ENCODE measurements around the gene ENTPD8. TPM values are rescaled to one million over a fixed set of nuclear protein-coding genes. Genes with fewer than 3 reads are reported as not detected.

ENTPD8 gene
- total RNA-seq, 1 donor from 2014 or later, result 0.31 TPM

DNA sequence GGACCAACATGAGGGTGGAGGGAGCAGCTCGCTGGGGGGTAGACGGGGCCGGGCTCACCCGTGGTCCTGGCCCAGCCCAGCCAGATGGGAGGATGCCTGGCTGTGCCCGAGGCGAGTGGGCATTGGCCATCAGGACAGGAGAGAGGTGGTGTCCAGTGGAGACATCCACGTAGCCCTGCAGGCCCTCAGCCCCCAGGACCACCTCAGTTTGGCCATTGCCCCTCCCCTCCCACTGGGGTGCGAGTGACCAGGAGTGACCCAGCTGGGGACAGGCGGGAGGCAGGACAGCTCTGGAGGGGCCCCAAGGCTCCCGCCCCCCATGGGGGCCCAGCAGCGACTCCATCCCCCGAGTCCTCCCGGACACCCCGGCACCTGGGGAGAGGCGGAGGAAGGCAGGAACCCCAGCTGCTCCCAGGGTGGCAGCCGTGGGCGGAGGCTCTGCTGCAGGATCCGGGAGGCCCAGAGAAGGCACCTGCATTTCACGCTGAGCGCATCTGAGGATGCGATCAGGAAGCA is 9.7 kb downstream of the ENTPD8 start:
- DNase-seq, result no peak

DNA sequence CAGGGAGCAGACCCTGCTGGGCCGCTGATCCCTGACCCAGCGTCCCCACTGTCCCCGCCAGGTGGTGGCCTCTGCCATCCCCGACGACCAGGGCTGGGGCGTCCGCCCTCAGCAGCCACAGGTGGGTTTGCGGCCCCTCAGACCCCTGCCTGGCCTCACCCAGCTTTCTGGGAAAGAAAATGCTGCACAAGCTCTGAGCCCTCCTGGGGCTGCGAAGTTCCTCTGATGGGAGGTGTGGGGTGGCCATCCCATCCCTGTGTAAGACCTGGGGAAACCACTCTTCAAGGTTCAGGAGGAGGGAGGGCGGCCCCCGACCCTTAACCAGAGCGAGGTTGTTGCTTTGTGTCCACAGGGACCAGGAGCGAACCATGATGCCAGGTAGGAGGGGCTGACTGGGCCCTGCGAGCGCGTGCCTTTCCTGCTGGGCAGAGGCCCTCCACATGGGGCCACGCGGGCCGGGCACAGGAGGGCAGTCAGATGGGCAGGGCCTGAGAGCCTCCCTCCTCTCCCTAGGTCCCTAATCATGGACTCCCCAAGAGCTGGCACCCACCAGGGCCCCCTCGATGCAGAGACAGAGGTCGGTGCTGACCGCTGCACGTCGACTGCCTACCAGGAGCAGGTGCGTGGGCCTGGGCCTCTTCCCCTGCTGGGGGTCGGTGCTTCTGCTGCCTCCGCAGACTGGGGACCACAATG is 10.3 kb downstream of the ENTPD8 start:
- DNase-seq, result no peak

DNA sequence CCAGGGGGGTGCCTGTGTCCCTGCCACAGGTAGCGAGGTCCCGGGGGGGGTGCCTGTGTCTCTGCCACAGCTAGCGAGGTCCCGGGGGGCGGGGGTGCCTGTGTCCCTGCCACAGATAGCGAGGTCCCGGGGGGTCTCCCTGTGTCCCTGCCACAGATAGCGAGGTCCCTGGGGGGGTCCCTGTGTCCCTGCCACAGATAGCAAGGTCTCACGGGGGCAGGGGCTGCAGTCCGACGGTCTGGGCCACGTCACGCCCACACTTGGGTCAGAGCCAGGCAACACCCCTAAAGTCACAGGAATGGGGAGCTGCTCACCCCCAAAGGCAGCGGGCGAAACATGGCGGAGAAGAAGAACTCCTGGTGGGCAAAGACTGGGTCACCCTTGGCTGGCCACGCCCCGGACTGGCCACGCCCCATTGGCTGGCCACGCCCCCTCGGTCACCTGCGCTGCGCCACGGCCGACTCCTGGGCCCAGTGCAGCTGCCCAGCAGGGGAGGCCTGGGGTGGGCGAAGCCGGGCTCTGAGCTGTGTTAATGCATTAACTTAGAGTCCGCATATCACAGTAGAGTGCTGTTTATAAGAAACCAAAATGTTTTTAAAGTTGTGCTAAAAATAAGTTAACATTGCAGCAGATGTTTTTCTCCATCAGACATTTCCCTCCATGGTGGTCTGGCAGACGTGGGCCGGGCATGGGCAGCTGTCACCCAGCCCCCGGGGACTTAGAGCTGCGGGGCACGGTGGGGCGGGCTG is 11.0 kb downstream of the ENTPD8 start:
- no peak for DNase-seq

DNA sequence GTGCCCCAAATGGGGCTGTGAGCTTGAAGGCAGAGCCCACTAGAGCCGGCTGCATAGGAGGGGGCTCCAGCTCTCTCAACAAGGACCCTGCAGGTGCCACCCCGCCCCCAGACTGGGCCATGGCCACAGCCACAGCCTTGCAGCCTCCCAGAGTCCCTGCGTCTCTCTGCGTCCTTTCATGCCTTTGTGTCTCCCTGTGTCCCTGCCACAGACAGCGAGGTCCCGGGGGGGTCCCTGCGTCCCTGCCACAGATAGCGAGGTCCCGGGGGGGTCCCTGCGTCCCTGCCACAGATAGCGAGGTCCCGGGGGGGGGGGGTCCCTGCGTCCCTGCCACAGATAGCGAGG is 11.6 kb downstream of the ENTPD8 start:
- no peak for DNase-seq

DNA sequence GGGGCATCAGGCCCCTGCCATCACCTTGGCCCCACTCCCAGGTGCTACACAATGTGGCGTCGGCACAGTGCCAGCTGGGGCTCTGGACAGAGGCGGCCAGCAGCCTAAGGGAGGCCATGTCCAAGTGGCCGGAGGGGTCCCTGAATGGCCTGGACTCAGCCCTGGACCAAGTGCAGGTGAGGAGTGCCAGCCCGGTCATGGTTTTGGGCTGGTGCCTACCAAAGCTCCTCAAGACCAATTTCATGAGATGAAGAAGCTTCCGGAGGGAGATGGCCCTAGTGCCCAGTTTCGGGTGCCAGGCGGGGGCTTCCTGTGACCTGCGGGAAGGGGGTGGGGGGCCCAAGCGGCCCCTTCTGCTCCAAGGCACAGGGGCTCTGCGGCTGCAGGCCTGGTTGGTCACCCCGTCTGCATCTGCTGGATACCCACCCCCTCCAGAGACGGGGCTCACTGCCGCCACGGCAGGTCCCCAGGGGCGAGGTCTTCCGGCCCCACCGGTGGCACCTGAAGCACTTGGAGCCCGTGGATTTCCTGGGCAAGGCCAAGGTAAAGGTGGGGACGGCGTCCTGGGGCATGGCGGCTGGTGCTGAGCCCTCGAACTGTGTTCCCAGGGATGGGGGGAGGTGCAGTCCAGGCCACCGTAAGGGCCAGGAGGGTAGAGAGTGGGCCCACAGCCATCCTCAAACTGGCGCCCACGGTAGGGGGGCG is 12.2 kb downstream of the ENTPD8 start:
- DNase-seq, result no peak

DNA sequence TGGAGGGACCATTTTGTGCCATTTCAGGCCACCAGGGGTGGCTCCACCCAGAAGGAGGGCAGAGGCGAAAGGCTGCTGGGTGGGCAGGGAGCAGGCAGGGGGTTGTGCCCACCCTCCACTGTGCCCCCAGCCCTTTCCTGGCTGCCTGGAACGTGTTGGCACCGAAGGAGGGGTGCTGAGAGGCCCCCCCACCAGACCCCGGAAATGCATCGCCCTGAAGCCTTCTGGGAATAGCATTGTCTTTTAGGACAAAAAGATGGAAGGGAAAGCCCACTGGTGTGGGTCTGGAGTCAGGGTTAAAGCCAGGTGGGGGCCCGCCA is 12.9 kb downstream of the ENTPD8 start:
- DNase-seq, result no peak

DNA sequence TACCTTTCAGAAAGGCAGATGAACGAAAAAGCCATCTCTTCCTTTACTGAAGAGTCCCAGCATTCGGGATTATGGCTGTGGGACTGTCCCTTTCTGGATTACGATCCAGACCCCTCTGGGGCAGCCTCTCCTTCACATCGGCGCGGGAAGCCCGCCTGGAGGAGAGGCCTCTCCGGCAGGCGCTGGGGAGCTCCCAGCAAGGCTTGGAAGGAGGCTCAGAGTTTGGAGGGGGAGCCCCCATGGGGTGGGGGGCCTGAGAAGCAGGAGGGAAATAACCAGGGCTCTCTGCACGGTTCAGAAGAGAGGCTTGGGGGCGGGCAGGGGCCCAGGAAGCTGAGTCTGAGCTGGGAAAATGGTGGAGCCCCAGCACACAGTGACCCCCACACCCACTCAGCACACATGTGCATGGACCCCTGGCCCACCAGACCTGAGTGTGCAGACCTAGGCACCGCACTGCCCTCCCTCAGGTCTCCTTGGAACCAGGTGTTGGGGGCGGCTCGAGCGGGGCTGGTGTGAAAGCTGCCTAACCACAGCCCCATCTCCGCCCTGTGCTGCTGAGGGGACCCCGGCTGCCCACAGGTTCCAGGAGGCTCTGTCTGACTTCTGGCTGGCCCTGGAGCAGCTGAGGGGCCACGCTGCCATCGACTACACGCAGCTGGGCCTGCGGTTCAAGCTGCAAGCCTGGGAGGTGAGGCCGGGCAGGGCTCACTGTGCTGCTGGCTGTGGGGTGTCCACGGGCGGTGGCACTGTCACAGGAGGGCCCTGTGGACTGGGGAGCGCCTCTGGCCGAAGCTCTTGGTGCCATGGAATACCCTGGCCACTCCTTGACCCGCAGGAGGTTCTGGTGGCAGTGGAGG is 13.5 kb downstream of the ENTPD8 start:
- no peak for DNase-seq

DNA sequence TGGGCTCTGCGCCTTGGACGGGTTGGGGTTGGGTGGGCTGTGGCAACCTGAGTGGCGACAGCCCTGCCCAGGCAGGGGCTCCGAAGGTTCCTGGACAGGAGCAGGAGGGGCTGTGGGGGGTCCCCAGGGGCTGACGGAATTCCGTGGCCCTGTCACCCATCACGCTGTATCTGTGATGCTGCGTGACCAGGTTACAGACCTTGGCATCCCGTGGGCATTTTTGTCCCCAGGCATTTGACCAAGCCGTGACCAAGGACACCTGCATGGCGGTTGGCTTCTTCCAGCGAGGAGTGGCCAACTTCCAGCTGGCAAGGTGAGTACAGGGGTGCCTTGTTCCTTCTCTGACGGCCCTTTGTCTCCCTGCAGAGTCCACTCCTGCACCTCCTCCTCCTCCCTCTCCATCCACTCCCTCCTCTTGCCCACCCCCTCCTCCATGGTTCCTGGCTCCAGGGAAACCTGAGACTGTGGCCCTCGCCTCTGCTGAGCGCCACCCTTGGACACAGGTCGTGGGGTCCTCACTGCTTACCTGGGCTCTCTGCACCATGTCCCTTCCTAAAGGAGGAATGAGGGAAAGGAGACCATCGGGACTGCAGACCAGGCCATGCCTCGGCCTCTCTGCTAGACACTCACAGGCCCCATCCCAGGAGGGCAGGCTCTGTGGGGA is 15.0 kb downstream of the ENTPD8 start:
- no peak for DNase-seq

DNA sequence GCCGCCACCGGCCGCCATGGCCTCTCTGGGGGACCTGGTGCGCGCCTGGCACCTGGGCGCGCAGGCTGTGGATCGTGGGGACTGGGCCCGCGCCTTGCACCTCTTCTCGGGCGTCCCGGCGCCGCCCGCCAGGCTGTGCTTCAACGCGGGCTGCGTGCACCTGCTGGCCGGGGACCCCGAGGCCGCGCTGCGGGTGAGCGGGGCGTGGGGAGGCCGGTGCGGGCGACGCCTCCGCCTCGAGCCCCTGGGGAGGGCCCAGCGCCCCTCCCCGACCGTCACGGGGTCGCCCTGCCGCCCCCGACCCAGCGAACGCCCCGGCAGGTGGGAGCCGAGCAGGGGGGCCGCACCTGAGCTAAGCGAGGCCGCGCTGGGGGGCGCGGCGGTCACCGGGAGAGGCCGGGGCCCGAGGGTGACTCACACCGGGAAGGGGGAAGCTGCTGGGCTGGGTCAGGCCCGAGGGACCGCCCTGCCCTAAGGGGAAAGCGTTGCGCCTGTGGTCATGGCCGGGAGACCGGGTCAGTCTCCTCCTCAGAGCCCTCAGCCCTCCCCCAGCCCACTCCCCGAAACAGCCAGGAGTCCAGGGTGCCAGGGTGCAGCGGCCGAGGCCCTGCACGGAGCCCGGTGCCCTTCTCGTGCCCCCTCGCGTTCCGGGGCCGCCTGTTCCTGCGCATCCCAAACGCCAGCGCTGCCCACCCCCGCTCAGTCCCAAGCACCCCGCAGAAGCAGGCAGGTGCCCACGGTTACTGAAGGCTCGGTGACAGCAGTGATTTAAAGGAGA is 17.5 kb downstream of the ENTPD8 start:
- no peak for DNase-seq

DNA sequence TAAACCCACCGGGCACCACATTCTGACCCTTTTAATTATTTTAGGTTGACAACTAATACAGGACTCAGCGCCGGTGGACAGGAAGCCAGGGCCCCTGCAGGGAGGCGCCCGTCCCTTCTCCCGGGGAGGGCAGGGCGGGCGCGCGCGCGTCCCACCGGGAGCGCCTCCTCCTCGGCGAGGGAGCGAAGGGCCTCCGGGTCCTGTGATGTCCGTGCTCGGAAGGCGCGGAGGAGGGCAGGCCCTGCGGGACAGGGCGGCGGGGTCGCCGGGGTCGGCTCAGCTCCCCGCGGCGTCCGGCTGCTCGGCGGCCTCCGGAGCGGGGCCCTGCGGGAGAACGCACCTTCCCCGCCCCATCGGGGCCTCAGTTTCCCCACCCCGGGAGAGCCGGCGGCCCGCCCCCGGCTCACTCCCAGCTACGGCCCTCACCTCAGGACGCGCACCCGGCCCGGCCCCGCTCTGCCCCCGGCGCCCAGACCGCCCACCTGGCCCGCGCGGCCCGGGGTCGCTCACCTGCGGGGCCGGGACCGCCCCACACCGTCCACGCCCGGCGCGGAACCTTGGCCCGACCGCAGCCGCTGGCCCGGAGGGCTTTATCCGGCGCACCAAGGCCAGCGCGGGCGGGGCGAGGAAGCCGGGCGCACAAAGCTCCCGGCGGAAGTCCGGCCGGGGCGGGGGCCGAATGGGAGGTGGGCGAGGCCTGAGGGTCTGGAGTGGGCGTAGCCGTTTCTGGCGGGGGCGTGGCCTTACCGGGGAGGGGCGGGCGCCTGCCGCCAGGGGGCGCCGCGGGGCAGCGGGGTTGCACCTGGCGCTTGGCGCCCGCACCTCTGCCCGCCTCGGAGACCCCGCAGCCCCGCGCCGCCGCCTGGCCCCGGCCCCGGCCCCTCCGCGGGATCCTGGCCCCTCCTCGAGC is 18.3 kb downstream of the ENTPD8 start, which contains the start of the genes EXD3 and NOXA1:
EXD3 (minus strand) TSS at position 559 of the 910 bp plus-strand sequence. CDS start 27,805 bp downstream, outside the sequence.
NOXA1 (plus strand) TSS at position 790 of the 910 bp plus-strand sequence. CDS start 137 bp downstream, outside the sequence.
- peak; percentile 96 for DNase-seq

DNA sequence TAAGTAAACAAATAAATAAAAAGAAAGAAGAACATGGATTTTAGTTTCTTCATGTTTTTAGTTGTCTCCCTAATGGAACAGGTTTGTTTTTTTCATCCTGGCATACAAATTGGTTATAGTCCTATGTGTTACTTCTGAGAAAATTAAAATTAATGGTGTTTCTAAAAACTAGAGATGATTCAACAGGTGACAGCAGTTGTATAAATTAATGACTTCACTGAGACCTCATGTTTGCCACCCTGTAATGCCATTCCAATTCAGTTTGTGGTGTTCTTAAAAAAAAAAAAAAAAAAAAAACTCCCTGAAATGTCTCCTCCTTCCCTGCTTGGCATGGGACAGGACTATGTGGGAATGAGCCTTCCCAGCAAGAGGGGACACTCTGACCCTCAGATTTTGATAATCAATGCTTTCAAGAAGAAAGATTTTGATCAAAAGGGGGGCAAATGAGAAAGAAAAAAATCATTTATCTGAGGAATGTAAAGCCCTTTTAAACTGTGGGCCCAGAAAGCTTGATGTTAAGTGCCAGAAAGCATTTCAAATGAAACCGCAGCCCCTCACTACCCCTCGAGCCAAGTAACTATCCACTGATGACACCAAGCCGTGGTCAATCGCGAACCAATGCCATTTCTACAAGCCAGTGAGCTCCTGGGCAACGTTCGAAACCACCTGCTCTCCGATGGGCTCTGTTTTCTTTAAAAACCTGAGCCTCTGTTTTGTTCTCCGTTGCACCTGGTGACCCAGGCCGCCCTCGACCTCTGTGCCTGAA is 19.1 kb downstream of the ENTPD8 start:
- no peak for DNase-seq

DNA sequence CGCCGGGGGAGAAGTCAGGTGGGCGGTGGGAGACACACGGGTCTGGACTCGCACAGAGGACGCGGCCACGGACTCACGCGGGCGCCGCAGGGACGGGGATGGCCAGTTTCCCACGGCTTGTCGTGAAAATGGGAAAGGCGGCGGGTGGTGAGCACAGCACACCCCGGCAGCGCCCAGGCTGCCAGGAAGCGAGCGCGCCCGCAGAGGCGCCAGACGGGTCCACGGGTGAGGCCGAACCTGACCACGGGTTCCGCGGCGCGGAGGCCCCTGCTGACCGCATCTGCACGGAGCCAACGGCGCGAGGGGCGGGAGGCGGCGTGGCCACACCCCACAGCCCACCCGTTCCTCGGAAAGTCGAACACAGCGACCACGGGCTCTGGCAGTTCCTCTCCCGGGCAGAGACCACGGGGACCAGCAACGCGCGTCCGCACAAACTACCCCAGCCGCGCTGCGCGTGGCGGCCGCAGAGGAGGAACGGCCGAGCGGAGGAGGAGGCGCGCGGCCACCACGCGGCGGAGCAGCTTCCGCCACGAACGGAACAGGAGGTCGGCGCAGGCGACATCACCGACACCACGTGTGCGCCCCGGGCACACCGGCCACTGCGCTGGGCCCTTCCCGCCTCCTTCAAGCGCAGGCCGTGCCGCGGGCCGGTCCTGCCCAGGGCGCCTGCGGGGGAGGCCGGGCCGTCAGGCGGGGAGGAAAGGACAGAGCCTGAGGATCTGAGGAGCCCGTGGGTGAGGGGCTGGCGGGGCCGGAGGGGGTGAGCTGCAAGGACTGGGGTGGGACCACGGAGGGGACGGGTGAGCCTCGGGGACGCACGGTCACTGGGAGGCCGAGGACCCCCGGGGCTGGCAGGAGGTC is 23.8 kb downstream of the ENTPD8 start:
- no peak for DNase-seq

DNA sequence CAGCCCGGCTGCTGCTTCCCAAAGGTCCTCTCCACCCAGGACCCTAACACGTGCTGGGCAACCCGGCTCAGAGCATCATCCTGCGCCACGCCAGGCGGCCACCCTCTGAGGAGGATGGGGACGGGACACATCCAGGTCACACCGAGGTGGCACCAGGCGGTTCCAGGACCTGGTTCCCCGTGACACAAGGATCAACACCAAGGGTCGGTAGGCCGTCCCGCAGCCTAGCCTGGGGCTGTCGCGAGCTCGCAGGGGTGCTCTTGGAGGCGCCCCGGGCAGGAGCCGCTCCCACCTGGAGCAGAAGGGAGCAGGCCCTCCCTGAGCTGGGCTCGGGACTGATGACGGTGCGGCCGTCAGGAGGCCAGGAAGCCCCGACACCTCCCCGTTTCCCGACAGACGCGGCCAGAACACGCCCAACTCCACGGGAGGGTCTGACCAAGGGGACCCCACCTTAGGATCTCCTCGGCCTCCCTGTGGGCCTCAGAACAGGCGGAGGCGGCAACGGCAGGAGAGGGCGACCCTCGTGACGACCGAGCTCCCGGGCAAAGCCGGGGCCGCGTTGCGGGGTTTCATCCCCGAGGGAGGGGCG is 24.5 kb downstream of the ENTPD8 start:
- DNase-seq, result no peak

DNA sequence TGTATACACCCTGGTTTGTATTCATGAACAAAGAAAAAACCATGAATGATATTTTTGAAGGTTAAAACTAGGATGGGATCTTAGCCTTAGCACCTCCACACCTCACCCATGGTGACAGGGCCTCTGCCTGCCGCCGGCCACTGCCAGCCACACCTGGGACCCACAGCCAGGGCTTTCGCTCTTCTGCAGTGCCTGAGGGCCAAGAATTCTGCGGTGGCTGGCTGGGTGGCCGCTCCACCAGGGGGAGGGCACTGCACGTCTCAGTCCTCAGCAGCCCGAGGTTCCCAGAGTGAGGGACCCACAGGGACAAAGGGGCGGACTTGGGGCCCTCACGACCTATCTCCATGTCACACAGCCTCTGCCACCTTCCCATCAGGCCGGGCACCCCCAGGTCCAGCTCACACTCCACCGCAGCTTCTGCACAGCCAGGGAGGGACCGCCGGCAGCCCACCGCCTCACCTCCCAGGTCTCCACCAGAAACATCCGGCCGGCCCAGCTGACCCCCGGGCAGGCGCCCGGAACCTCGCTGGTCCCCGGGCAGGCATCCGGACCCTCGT is 25.1 kb downstream of the ENTPD8 start:
- DNase-seq, result no peak

DNA sequence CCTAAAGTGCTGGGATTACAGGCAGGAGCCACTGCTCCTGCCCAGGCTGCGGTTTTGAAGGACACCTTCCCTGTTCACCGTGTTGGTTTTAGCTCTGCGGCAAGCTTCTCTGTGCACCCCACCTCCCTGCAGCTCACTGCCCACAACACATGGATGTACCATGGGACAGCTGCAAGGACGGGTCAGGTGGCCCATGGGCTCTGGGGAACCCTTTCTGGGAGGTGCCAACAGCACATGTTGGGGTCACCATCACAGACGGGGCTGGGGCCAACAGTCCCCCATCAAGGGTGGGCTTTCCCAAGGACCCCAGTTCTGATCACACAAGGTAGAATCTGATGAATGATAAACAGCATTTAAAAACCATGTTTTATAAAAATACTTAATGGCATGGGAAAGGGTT is 25.7 kb downstream of the ENTPD8 start:
- no peak for DNase-seq

DNA sequence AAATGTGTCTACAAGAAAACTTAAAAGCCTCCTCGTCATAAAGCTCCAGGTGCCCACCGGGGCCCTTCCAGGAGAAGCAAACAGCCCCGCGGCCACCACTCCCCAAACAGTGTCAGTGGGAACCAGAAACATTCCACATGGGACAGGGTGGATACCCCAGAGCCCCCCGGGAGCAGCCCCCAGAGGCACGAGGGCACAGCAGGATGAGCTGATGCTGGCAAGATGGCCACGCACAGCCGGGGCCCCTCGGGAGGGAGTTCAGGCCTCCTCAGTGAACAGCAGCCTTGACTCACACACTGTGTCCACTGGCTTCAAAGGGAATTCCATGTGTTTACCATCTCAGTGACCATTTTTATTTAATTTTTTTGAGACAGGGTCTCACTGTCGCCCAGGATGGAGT is 28.7 kb downstream of the ENTPD8 start:
- DNase-seq, result no peak

All from tongue (tissue), 2 donors.